ENCODE measurements around the gene TTBK2. TPM values are rescaled to one million over a fixed set of nuclear protein-coding genes. Genes with fewer than 3 reads are reported as not detected.

TTBK2 gene
- total RNA-seq, 3 donors from 2014 or later (not counting 1 experiment from before 2014, with no cell fraction given): 17.5 to 25.9 (median 25.7) TPM

GRCh38 chr15:42937143-42937542 lies 16.6 kb upstream of the TTBK2 start:
- Mint-ChIP-seq H3K36me3 (no peaks in the 10 kb centered on the region), H3K27me3 (ENCODE audit: low read depth in 2 of 2) (no peaks in the 10 kb centered on the region), H3K4me3 (no peak overlapping the region), H3K9me3 (no peaks in the 10 kb centered on the region), H3K27ac (no peak overlapping the region), H3K4me1 (no peaks in the 10 kb centered on the region)
- intact Hi-C loops (cut with micrococcal nuclease): no loop called here
- H3K27ac ChIP-seq (ENCODE audit: low read length): no peak overlapping the region
- no peaks in the 10 kb centered on the region for H3K27me3 ChIP-seq (ENCODE audit: control insufficient read depth, insufficient read depth, low read length)
- no peak overlapping the region for H3K4me3 ChIP-seq (ENCODE audit: low read length)
- ATAC-seq (no peak), DNase-seq (no peak)
- H3K36me3 ChIP-seq (ENCODE audit: control insufficient read depth, insufficient read depth, low read length): no peaks in the 10 kb centered on the region
- TF ChIP-seq CTCF (IDR thresholded peaks at IDR 0.05): no peak
- no peaks in the 10 kb centered on the region for H3K9me3 ChIP-seq (ENCODE audit: control insufficient read depth, insufficient read depth, low read length)
- H3K4me1 ChIP-seq (ENCODE audit: control insufficient read depth, insufficient read depth, low read length): no peaks in the 10 kb centered on the region

GRCh38 chr15:42933886-42934667 lies 13.5 kb upstream of the TTBK2 start:
- H3K36me3 ChIP-seq (ENCODE audit: control insufficient read depth, insufficient read depth, low read length): no peaks in the 10 kb centered on the region
- no peak overlapping the region for H3K4me3 ChIP-seq (ENCODE audit: low read length)
- ATAC-seq: no peak
- Mint-ChIP-seq H3K9me3 (no peaks in the 10 kb centered on the region), H3K4me3 (no peak overlapping the region), H3K27ac (no peak overlapping the region), H3K27me3 (ENCODE audit: low read depth in 2 of 2) (no peaks in the 10 kb centered on the region), H3K4me1 (no peaks in the 10 kb centered on the region), H3K36me3 (no peaks in the 10 kb centered on the region)
- 67% methylated on average over 6 of the region's 7 CpGs for WGBS (ENCODE audit: insufficient coverage)
- no peak overlapping the region for H3K27ac ChIP-seq (ENCODE audit: low read length)
- no peaks in the 10 kb centered on the region for H3K9me3 ChIP-seq (ENCODE audit: control insufficient read depth, insufficient read depth, low read length)
- intact Hi-C loops (cut with micrococcal nuclease): no loop called here
- H3K4me1 ChIP-seq (ENCODE audit: control insufficient read depth, insufficient read depth, low read length): no peaks in the 10 kb centered on the region
- no peak for TF ChIP-seq CTCF (IDR thresholded peaks at IDR 0.05)
- no peaks in the 10 kb centered on the region for H3K27me3 ChIP-seq (ENCODE audit: control insufficient read depth, insufficient read depth, low read length)
- DNase-seq: no peak

- no peak overlapping the region for H3K4me3 Mint-ChIP-seq
- no peaks in the 10 kb centered on the region for H3K36me3 ChIP-seq (ENCODE audit: control insufficient read depth, insufficient read depth, low read length)
- H3K27me3 ChIP-seq (ENCODE audit: control insufficient read depth, insufficient read depth, low read length): no peaks in the 10 kb centered on the region
- 93% methylated on average over 2 of the region's 2 CpGs for WGBS (ENCODE audit: insufficient coverage)
- no peaks in the 10 kb centered on the region for H3K4me1 Mint-ChIP-seq
- H3K27ac Mint-ChIP-seq: no peak overlapping the region
- TF ChIP-seq CTCF (IDR thresholded peaks at IDR 0.05): no peak
- no peaks in the 10 kb centered on the region for H3K9me3 Mint-ChIP-seq
- ATAC-seq (no peak), DNase-seq (no peak)
- no peaks in the 10 kb centered on the region for H3K27me3 Mint-ChIP-seq (ENCODE audit: low read depth in 2 of 2)
- H3K4me1 ChIP-seq (ENCODE audit: control insufficient read depth, insufficient read depth, low read length): no peaks in the 10 kb centered on the region
- H3K9me3 ChIP-seq (ENCODE audit: control insufficient read depth, insufficient read depth, low read length): no peaks in the 10 kb centered on the region
- no peaks in the 10 kb centered on the region for H3K36me3 Mint-ChIP-seq
- H3K27ac ChIP-seq (ENCODE audit: low read length): no peak overlapping the region
- intact Hi-C loops (cut with micrococcal nuclease): no loop called here
- H3K4me3 ChIP-seq (ENCODE audit: low read length): no peak overlapping the region
Observed at GRCh38 chr15:42932833-42933515, 12.4 kb upstream of the TTBK2 start.

All from natural killer cell (primary cell).